Gastrocnemius medialis (tissue), 4 donors: ENCODE data around the gene AASS. TPM values are rescaled to one million over a fixed set of nuclear protein-coding genes. Genes with fewer than 3 reads are reported as not detected.

Source experiments
- ATAC-seq, 2 donors: fragments of 150-250 bp; one replicate each; pipeline ENCODE4 v1.9.1; 2016
- DNase-seq, 2 donors: peaks; one replicate each; pipeline ENCODE4 v3.0.0-alpha.2; 2019
- H3K27ac ChIP-seq, 4 donors: fragments of 200-600 bp; sonication (generic); 1 replicate in 1 of 4; 2 replicates in 3 of 4; pipeline ENCODE4 v1.5.1; 2016 to 2018; ENCODE audit warnings: mild to moderate bottlenecking in 2 of 4, moderate library complexity in 1 of 4
- H3K27me3 ChIP-seq, 3 donors: fragments of 200-600 bp; sonication (generic) in 2 of 3; 1 replicate in 1 of 3; 2 replicates in 2 of 3; pipeline versions ENCODE4 v1.5.1 to v1.6.0; 2016 to 2019; ENCODE audit warnings: mild to moderate bottlenecking in 1 of 3, moderate library complexity in 1 of 3
- H3K36me3 ChIP-seq, 2 donors: fragments of 200-600 bp; sonication (generic) in 1 of 2; one replicate each; pipeline ENCODE4 v1.5.1; 2017 to 2018
- H3K4me1 ChIP-seq, 2 donors: fragments of 200-600 bp; sonication (generic) in 1 of 2; one replicate each; pipeline ENCODE4 v1.5.1; 2016 to 2017; ENCODE audit warnings: mild to moderate bottlenecking in 2 of 2
- H3K4me3 ChIP-seq, 4 donors: fragments of 200-600 bp; sonication (generic) in 3 of 4; 1 replicate in 1 of 4; 2 replicates in 3 of 4; pipeline ENCODE4 v1.5.1; 2016 to 2019; ENCODE audit warnings: mild to moderate bottlenecking in 2 of 4
- H3K9me3 ChIP-seq, 3 donors: fragments of 200-600 bp; sonication (generic) in 2 of 3; 1 replicate in 1 of 3; 2 replicates in 2 of 3; pipeline ENCODE4 v1.5.1; 2016 to 2019
- CTCF ChIP-seq, 5 experiments: fragments of 450-650 bp in 3 of 5; fragments of 200-600 bp in 2 of 5; sonication (generic) in 2 of 5; IDR thresholded peaks in 4 of 5; conservative IDR thresholded peaks in 1 of 5; 1 replicate in 4 of 5; 2 replicates in 1 of 5; pipeline ENCODE4 v1.5.1; 2016 to 2019; ENCODE audit warnings: antibody characterized with exemption in 5 of 5, mild to moderate bottlenecking in 3 of 5, moderate library complexity in 3 of 5
- POLR2A ChIP-seq, 2 donors: fragments of 450-650 bp; IDR thresholded peaks; one replicate each; pipeline ENCODE4 v1.6.1; 2017; ENCODE audit warnings: antibody characterized with exemption in 2 of 2, mild to moderate bottlenecking in 2 of 2, moderate library complexity in 2 of 2
- in situ Hi-C, 4 donors: fragments of 200-750 bp; cut with MboI; loops; one replicate each; pipeline versions ENCODE4 v1.15.0 to v1.8.0; 2017; ENCODE audit warnings: low sequenced_read_pairs in 4 of 4
- intact Hi-C: fragments of 100-400 bp; cut with DNase I; formaldehyde crosslinking; loops from one replicate; pipeline ENCODE4 v1.15.1; 2023; ENCODE audit warnings: low total_unique reads
- total RNA-seq, 4 donors: library from RNA; depleted of rRNA; stranded (reverse); fragments of >200 nt; gene quantifications; one replicate each; pipeline versions ENCODE4 v1.1.0 to v1.2.3, GENCODE V29; 2016

The AASS gene
- total RNA-seq, 4 donors from 2014 or later: 7.5 to 12.0 (median 9.5) TPM

DNA sequence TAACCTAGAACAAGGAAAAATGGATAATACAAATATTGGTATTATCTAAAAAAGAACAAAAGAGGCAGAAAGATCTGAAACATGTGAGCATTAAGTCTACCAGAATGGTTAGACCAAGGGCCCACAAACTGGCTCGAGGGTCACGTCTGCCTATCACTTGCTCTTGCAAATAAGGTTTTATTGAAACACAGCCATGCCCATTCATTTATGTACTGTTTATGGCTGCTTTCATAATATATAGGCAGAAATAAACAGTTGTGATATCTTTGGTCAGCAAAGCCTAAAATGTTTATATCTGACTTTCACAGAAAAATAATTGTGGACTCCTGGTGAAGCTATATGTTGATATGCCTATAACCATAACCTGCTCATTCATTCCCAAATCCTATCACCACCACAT, 71.8 kb downstream of the AASS start:
- Histone ChIP-seq H3K9me3 (no peaks in the 10 kb centered on the region), H3K36me3 (peaks cover 0 to 11% of the 10 kb centered on the region in 2 donors), H3K27ac (no peak overlapping the region), H3K4me3 (no peak overlapping the region), H3K27me3 (no peaks in the 10 kb centered on the region), H3K4me1 (no peaks in the 10 kb centered on the region)
- TF ChIP-seq POLR2A (IDR thresholded peaks at IDR 0.05): no peak
- no peak for TF ChIP-seq CTCF (IDR thresholded peaks at IDR 0.05 in 4 of 5, conservative IDR thresholded peaks at IDR 0.05 in 1 of 5)
- in situ Hi-C loops (no loop called here), intact Hi-C loops (no loop called here)
- ATAC-seq (no peak), DNase-seq (no peak)

DNA sequence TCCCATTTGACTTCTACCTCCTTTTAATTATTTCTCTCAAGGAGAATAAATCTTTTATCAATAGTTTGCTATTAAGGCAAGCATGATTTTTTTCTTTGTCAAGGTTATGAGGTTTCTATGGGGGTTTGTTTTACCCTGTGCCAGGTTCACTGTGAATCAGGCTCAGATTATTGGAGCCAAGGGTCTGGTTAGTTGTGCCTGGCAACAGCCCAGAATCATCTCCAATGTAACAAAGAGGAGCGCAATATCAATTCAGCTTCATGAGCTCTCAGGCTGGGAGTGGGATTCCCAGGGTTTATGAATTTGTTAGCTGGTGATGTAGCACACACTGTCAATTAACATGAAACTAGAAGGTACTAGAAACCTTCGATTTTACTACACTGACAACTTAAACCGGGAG, 73.2 kb downstream of the AASS start:
- Histone ChIP-seq H3K27ac (no peak overlapping the region), H3K27me3 (no peaks in the 10 kb centered on the region), H3K4me1 (no peaks in the 10 kb centered on the region), H3K4me3 (no peak overlapping the region), H3K36me3 (no peaks in the 10 kb centered on the region), H3K9me3 (no peaks in the 10 kb centered on the region)
- in situ Hi-C loops (no loop called here), intact Hi-C loops (no loop called here)
- TF ChIP-seq POLR2A (IDR thresholded peaks at IDR 0.05) (no peak), CTCF (IDR thresholded peaks at IDR 0.05 in 4 of 5, conservative IDR thresholded peaks at IDR 0.05 in 1 of 5) (no peak)
- DNase-seq (no peak), ATAC-seq (no peak)

DNA sequence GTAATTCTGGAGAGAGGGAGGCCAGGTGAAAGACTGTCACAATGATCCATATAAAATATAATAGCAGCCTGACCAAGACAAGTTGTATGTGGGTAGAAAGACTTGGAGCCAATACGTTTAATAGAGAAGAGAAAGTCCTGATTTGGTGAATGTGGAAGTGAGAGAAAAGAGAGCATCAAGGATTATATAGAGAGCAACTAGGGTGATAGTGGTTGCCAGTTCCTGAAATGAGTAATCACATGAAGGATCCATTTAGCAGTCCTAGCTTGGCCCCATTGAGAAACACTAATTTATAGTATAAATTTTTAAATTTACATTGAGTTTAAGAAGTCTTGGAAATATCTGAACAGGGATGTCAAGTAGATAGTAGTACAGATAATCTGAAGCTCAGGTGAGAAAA, 74.0 kb downstream of the AASS start:
- no peaks in the 10 kb centered on the region for H3K4me1 ChIP-seq
- H3K36me3 ChIP-seq: no peaks in the 10 kb centered on the region
- no peaks in the 10 kb centered on the region for H3K9me3 ChIP-seq
- no peak overlapping the region for H3K4me3 ChIP-seq
- ATAC-seq (no peak), DNase-seq (no peak)
- H3K27me3 ChIP-seq: no peaks in the 10 kb centered on the region
- intact Hi-C loops (no loop called here), in situ Hi-C loops (no loop called here)
- TF ChIP-seq POLR2A (IDR thresholded peaks at IDR 0.05) (no peak), CTCF (IDR thresholded peaks at IDR 0.05 in 4 of 5, conservative IDR thresholded peaks at IDR 0.05 in 1 of 5) (no peak)
- H3K27ac ChIP-seq: no peak overlapping the region

GRCh38 chr7:122068999-122069398, 75.0 kb downstream of the AASS start:
- H3K27me3 ChIP-seq: no peaks in the 10 kb centered on the region
- ATAC-seq (no peak), DNase-seq (no peak)
- in situ Hi-C loops (no loop called here), intact Hi-C loops (no loop called here)
- no peaks in the 10 kb centered on the region for H3K36me3 ChIP-seq
- H3K9me3 ChIP-seq: no peaks in the 10 kb centered on the region
- TF ChIP-seq POLR2A (IDR thresholded peaks at IDR 0.05): no peak
- TF ChIP-seq CTCF (IDR thresholded peaks at IDR 0.05 in 4 of 5, conservative IDR thresholded peaks at IDR 0.05 in 1 of 5): no peak
- no peak overlapping the region for H3K4me3 ChIP-seq
- H3K4me1 ChIP-seq: no peaks in the 10 kb centered on the region
- no peak overlapping the region for H3K27ac ChIP-seq

DNA sequence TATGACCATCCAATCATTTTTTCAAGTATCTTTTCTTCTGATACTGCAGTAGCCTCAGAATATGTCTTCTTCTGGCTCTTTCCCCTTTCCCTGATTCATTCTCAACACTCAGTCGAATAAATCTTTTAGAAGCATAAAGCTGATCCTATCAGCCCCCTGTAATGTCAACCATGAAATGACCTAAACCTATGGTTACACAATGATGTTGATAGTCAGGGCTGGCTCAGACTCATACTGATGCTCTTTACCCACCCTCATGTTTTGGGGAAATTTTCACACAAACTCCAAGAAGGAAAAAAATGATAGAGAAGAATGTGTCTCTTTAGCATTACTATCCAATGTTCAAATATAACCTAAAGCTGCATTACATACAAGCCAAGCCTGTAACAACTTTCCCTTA, 76.0 kb downstream of the AASS start:
- Histone ChIP-seq H3K27ac (no peak overlapping the region), H3K9me3 (no peaks in the 10 kb centered on the region), H3K27me3 (no peaks in the 10 kb centered on the region), H3K36me3 (no peaks in the 10 kb centered on the region), H3K4me3 (no peak overlapping the region), H3K4me1 (no peaks in the 10 kb centered on the region)
- DNase-seq (no peak), ATAC-seq (no peak)
- intact Hi-C loops (no loop called here), in situ Hi-C loops (no loop called here)
- no peak for TF ChIP-seq CTCF (IDR thresholded peaks at IDR 0.05 in 4 of 5, conservative IDR thresholded peaks at IDR 0.05 in 1 of 5)
- no peak for TF ChIP-seq POLR2A (IDR thresholded peaks at IDR 0.05)
